HG02798 (cell line): ENCODE measurements around the gene PRKAR1A.
A peak's percentile ranks its signal among the peaks of the same experiment; 100 is the strongest.
"Not testable (repeated sequence)": the region's sequence is repeated elsewhere in the genome, so short reads cannot be mapped to it uniquely, and the experiment has no call there.

Source experiments
- ATAC-seq: cut with Tn5 transposase; IDR thresholded peaks from one replicate; pipeline ENCODE4 v1.9.1; 2021; ENCODE audit warnings: mild to moderate bottlenecking; ENCODE audit not compliant: unreplicated experiment, poor library complexity

Gene PRKAR1A

GRCh38 chr17:68512247-68512959, at the start of gene PRKAR1A:
Gene PRKAR1A, plus strand, starts transcription at chr17:68512430. Its CDS starts 2,970 bp downstream, at chr17:68515400.
- ATAC-seq, result peak; percentile 92

GRCh38 chr17:68463211-68464019, 48.8 kb upstream of the PRKAR1A start:
- no peak for ATAC-seq

GRCh38 chr17:68468334-68468733, 43.9 kb upstream of the PRKAR1A start:
- ATAC-seq, result no peak

- ATAC-seq, result no peak
Observed at GRCh38 chr17:68468788-68469187, 43.4 kb upstream of the PRKAR1A start.

- no peak for ATAC-seq
Observed at GRCh38 chr17:68470961-68471360, 41.3 kb upstream of the PRKAR1A start.

- no peak for ATAC-seq
Observed at GRCh38 chr17:68480885-68481284, 31.3 kb upstream of the PRKAR1A start.

GRCh38 chr17:68482576-68483041, 29.6 kb upstream of the PRKAR1A start:
- no peak for ATAC-seq

GRCh38 chr17:68484458-68484857, 27.8 kb upstream of the PRKAR1A start:
- ATAC-seq, result no peak

- ATAC-seq, result no peak
Observed at GRCh38 chr17:68489919-68490318, 22.3 kb upstream of the PRKAR1A start.

- ATAC-seq, result peak; percentile 40
Observed at GRCh38 chr17:68491381-68492231, 20.6 kb upstream of the PRKAR1A start.

GRCh38 chr17:68492394-68493054, 19.7 kb upstream of the PRKAR1A start:
- ATAC-seq, result not testable (repeated sequence)

- no peak for ATAC-seq
Observed at GRCh38 chr17:68495081-68495480, 17.1 kb upstream of the PRKAR1A start.

GRCh38 chr17:68497885-68498319, 14.3 kb upstream of the PRKAR1A start:
- peak; percentile 96 for ATAC-seq

- peak; percentile 20 for ATAC-seq
Observed at GRCh38 chr17:68498479-68499326, 13.5 kb upstream of the PRKAR1A start.

- no peak for ATAC-seq
Observed at GRCh38 chr17:68499587-68499986, 12.6 kb upstream of the PRKAR1A start.

GRCh38 chr17:68501074-68501473, 11.2 kb upstream of the PRKAR1A start:
- ATAC-seq, result no peak

GRCh38 chr17:68505951-68506350, 6.3 kb upstream of the PRKAR1A start:
- ATAC-seq, result no peak

- ATAC-seq, result no peak
Observed at GRCh38 chr17:68507576-68507975, 4.7 kb upstream of the PRKAR1A start.
